GM18861 (cell line): ENCODE results near the gene NFX1.
"Not testable (repeated sequence)": the region's sequence is repeated elsewhere in the genome, so short reads cannot be mapped to it uniquely, and the experiment has no call there.

Source experiments
- ATAC-seq: cut with Tn5 transposase; IDR thresholded peaks from one replicate; pipeline ENCODE4 v1.9.1; 2021; ENCODE audit not compliant: unreplicated experiment

NFX1 gene

GRCh38 chr9:33307067-33307466, 16.8 kb downstream of the NFX1 start:
- ATAC-seq, result no peak

GRCh38 chr9:33309903-33310302, 19.6 kb downstream of the NFX1 start:
- ATAC-seq, result no peak

GRCh38 chr9:33310748-33311147, 20.4 kb downstream of the NFX1 start:
- ATAC-seq, result no peak

GRCh38 chr9:33311953-33312352, 21.6 kb downstream of the NFX1 start:
- no peak for ATAC-seq

- no peak for ATAC-seq
Observed at GRCh38 chr9:33315371-33315770, 25.1 kb downstream of the NFX1 start.

- not testable (repeated sequence) for ATAC-seq
Observed at GRCh38 chr9:33317136-33317535, 26.8 kb downstream of the NFX1 start.

GRCh38 chr9:33318225-33318624, 27.9 kb downstream of the NFX1 start:
- ATAC-seq, result no peak

- ATAC-seq, result no peak
Observed at GRCh38 chr9:33318781-33319180, 28.5 kb downstream of the NFX1 start.

- ATAC-seq, result no peak
Observed at GRCh38 chr9:33320230-33320567, 29.9 kb downstream of the NFX1 start.

- no peak for ATAC-seq
Observed at GRCh38 chr9:33320568-33321261, 30.4 kb downstream of the NFX1 start.

GRCh38 chr9:33329117-33329563, 38.8 kb downstream of the NFX1 start:
- ATAC-seq, result no peak

GRCh38 chr9:33329979-33330378, 39.7 kb downstream of the NFX1 start:
- no peak for ATAC-seq

GRCh38 chr9:33331377-33331891, 41.1 kb downstream of the NFX1 start:
- ATAC-seq, result no peak

- ATAC-seq, result no peak
Observed at GRCh38 chr9:33332011-33332410, 41.7 kb downstream of the NFX1 start.

GRCh38 chr9:33332956-33333355, 42.6 kb downstream of the NFX1 start:
- ATAC-seq, result not testable (repeated sequence)

- ATAC-seq, result no peak
Observed at GRCh38 chr9:33340186-33340585, 49.9 kb downstream of the NFX1 start.

- ATAC-seq, result no peak
Observed at GRCh38 chr9:33341182-33341581, 50.9 kb downstream of the NFX1 start.

- no peak for ATAC-seq
Observed at GRCh38 chr9:33344145-33344544, 53.8 kb downstream of the NFX1 start.

GRCh38 chr9:33346564-33346963, 56.2 kb downstream of the NFX1 start:
- ATAC-seq, result no peak

GRCh38 chr9:33348998-33349397, 58.7 kb downstream of the NFX1 start:
- ATAC-seq, result no peak

- ATAC-seq, result no peak
Observed at GRCh38 chr9:33349743-33350142, 59.4 kb downstream of the NFX1 start.

- ATAC-seq, result no peak
Observed at GRCh38 chr9:33350310-33350709, 60.0 kb downstream of the NFX1 start.

- no peak for ATAC-seq
Observed at GRCh38 chr9:33351547-33351946, 61.2 kb downstream of the NFX1 start.
